ENCODE results near the gene KISS1R.

KISS1R gene

DNA sequence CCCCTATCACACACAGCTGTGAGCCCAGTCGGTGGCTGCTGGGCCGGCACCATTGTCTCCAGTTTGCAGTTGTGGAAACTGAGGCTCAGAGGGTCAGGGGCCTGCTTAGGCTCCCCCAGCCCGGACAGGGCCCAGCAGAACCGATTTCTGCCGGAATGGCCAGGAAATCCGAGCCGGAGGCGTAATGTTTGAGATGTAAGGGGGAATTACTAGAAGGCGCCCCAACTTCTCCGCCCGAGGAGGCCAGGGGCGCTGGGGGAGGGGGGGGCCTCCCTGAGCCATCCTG lies 962 bp downstream of the KISS1R start:
- DNase-seq (ENCODE audit: low read depth): no peak
- no peak overlapping the region for H3K4me3 ChIP-seq (ENCODE audit: low read depth, low read length)
- in situ Hi-C loops (cut with HindIII; ENCODE audit: low sequenced_read_pairs): no loop called here
- TF ChIP-seq, protein P1, sequence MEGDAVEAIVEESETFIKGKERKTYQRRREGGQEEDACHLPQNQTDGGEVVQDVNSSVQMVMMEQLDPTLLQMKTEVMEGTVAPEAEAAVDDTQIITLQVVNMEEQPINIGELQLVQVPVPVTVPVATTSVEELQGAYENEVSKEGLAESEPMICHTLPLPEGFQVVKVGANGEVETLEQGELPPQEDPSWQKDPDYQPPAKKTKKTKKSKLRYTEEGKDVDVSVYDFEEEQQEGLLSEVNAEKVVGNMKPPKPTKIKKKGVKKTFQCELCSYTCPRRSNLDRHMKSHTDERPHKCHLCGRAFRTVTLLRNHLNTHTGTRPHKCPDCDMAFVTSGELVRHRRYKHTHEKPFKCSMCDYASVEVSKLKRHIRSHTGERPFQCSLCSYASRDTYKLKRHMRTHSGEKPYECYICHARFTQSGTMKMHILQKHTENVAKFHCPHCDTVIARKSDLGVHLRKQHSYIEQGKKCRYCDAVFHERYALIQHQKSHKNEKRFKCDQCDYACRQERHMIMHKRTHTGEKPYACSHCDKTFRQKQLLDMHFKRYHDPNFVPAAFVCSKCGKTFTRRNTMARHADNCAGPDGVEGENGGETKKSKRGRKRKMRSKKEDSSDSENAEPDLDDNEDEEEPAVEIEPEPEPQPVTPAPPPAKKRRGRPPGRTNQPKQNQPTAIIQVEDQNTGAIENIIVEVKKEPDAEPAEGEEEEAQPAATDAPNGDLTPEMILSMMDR (IDR thresholded peaks at IDR 0.05; ENCODE audit: low read depth, low read length, missing control alignments): no peak

DNA sequence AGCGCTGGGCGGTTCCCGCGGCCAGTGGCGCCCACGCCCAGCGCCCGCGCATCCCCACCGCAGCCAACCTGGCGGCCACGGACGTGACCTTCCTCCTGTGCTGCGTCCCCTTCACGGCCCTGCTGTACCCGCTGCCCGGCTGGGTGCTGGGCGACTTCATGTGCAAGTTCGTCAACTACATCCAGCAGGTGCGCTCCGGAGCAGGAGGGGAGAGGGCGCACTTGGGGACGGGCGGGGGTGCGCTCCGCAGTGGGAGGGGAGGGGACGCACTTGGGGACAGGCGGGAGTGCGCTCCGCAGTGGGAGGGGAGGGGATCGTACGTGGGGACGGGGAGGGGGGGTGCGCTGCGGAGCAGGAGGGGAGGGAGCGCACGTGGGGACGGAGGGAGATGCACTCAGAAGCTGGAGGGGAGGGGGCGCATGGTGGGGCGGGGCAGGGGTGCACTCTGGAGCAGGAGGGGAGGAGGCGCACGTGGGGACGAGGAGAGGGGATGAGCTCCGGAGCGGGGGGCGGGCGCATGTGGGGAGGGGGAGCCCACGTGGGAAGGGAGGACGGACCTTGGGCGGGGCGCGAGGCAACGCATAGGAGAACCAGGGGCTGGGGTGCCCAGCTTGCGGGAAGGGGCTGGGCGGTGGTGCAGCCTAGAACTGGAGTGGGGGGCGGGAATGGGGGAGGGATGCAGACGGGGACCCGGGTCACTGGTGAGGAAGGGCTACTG lies 1.5 kb downstream of the KISS1R start:
- H3K4me3 ChIP-seq (ENCODE audit: low read depth, low read length): no peak overlapping the region
- TF ChIP-seq, protein P1 (IDR thresholded peaks at IDR 0.05; ENCODE audit: low read depth, low read length, missing control alignments): no peak
- in situ Hi-C loops (cut with HindIII; ENCODE audit: low sequenced_read_pairs): no loop called here
- DNase-seq (ENCODE audit: low read depth): no peak

DNA sequence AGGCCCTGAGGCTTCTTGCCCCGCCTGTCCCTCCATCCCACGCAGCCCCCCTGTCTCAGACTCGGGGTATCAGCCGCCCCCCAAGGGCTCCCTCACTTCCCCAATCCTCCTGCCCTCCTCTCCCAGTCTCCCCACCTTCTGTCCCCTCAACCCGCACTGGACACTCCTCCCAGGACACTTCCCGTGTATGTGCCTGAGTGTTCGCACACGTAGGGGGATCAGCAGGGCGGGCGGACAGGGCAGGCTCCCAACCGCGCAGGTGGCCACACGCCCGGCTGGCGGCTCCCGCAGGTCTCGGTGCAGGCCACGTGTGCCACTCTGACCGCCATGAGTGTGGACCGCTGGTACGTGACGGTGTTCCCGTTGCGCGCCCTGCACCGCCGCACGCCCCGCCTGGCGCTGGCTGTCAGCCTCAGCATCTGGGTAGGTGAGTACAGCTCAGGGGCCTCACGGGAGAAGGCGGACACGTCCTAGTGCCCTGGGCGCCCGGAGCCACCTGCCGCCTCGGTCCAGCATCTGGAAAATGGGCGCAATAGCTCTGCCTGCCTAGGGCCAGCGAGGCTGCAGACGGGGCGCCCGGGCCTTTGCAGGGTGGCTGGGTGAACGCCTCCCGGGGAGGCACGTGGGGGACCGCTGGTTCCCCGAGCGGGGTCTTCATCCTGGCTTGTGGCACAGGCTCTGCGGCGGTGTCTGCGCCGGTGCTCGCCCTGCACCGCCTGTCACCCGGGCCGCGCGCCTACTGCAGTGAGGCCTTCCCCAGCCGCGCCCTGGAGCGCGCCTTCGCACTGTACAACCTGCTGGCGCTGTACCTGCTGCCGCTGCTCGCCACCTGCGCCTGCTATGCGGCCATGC lies 2.3 kb downstream of the KISS1R start:
- TF ChIP-seq, protein P1 (IDR thresholded peaks at IDR 0.05; ENCODE audit: low read depth, low read length, missing control alignments): no peak
- H3K4me3 ChIP-seq (ENCODE audit: low read depth, low read length): no peak overlapping the region
- DNase-seq (ENCODE audit: low read depth): no peak
- in situ Hi-C loops (cut with HindIII; ENCODE audit: low sequenced_read_pairs): no loop called here

DNA sequence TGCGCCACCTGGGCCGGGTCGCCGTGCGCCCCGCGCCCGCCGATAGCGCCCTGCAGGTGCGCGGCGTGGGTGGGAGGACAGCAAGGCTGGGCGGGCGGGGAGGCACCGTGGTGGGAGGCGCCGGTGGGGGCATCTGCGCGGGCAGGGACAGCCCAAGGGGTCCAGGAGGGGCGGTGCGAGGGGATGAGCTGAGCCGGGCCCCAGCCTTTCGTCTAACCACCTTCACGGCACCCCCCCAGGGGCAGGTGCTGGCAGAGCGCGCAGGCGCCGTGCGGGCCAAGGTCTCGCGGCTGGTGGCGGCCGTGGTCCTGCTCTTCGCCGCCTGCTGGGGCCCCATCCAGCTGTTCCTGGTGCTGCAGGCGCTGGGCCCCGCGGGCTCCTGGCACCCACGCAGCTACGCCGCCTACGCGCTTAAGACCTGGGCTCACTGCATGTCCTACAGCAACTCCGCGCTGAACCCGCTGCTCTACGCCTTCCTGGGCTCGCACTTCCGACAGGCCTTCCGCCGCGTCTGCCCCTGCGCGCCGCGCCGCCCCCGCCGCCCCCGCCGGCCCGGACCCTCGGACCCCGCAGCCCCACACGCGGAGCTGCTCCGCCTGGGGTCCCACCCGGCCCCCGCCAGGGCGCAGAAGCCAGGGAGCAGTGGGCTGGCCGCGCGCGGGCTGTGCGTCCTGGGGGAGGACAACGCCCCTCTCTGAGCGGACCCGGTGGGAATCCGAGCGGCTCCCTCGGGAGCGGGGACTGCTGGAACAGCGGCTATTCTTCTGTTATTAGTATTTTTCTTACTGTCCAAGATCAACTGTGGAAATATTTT lies 3.1 kb downstream of the KISS1R start:
- in situ Hi-C loops (cut with HindIII; ENCODE audit: low sequenced_read_pairs): no loop called here
- TF ChIP-seq, protein P1 (IDR thresholded peaks at IDR 0.05; ENCODE audit: low read depth, low read length, missing control alignments): no peak
- H3K4me3 ChIP-seq (ENCODE audit: low read depth, low read length): no peak overlapping the region
- DNase-seq (ENCODE audit: low read depth): no peak

DNA sequence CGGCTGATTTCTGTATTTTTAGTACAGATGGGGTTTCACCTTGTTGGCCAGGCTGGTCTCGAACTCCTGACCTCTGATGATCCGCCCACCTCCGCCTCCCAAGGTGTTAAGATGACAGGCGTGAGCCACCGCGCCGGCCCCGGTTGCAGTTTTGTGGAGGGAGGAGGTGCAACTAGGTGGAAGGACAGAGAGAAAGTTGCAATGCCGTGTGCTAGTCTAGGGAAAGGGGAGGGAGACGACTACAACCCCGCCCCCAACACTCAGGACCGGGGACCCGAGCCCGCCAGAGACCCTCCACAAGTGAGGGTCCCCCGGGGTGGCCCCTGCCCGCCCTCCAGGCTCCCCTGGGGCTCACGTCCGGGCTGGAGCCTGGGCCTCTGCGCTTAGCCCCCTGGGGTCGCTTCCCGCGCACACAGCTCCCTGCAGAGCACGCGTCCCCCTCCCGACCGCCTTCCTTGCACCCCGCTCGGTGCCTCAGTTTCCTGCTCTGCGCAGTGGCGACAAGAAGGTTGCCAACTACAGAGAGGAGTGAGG lies 7.5 kb downstream of the KISS1R start:
- in situ Hi-C loops (cut with HindIII; ENCODE audit: low sequenced_read_pairs): no loop called here
- peak overlapping the region; percentile 82 for H3K4me3 ChIP-seq (ENCODE audit: low read depth, low read length)
- TF ChIP-seq, protein P1 (IDR thresholded peaks at IDR 0.05; ENCODE audit: low read depth, low read length, missing control alignments): no peak
- DNase-seq (ENCODE audit: low read depth): no peak

DNA sequence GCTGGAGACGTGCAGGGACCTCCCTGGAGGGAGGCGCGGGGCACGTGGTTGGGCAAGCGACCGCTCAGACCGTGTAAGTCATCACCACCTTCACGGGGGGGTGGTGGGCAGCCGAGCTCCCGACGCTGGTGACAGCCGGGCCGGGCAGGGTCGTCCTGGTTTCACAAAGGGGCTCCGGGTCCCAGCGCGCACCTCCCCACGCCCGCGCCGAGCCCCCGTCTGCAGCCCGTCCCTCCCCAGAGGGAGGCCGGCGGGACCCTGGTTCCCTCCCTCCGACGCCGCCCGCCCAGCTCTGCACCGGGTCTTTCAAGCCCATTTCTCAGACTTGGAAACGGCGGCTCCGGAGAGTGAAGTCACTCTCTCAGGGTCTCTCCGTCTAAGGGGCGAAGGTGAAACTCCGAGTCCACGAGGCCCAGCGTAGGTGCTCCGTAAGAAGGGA lies 8.0 kb downstream of the KISS1R start:
- no peak for DNase-seq (ENCODE audit: low read depth)
- H3K4me3 ChIP-seq (ENCODE audit: low read depth, low read length): peak overlapping the region; percentile 82

More for the DNA sequence above, 8.0 kb downstream of the KISS1R start:
- in situ Hi-C loops (cut with HindIII; ENCODE audit: low sequenced_read_pairs): no loop called here
- TF ChIP-seq, protein P1 (IDR thresholded peaks at IDR 0.05; ENCODE audit: low read depth, low read length, missing control alignments): no peak

Data from astrocyte of the cerebellum (primary cell).